Fibroblast of mammary gland (primary cell): ENCODE data around the gene FAM89B.
A peak's percentile ranks its signal among the peaks of the same experiment; 100 is the strongest.

Source experiments
- DNase-seq: peaks from one replicate; pipeline ENCODE4 v3.0.0-alpha.2; 2010; ENCODE audit warnings: low read depth
- H3K4me3 ChIP-seq: 2 replicates; pipeline ENCODE4 v1.5.1; 2011; ENCODE audit warnings: low read depth, mild to moderate bottlenecking, low read length, moderate library complexity; ENCODE audit not compliant: control insufficient read depth
- TF ChIP-seq, protein P1 (sequence below): conservative IDR thresholded peaks from 2 replicates; pipeline ENCODE4 v1.5.1; 2011; ENCODE audit warnings: low read depth, low read length, inconsistent platforms; ENCODE audit not compliant: control insufficient read depth, insufficient read depth

Gene FAM89B

DNA sequence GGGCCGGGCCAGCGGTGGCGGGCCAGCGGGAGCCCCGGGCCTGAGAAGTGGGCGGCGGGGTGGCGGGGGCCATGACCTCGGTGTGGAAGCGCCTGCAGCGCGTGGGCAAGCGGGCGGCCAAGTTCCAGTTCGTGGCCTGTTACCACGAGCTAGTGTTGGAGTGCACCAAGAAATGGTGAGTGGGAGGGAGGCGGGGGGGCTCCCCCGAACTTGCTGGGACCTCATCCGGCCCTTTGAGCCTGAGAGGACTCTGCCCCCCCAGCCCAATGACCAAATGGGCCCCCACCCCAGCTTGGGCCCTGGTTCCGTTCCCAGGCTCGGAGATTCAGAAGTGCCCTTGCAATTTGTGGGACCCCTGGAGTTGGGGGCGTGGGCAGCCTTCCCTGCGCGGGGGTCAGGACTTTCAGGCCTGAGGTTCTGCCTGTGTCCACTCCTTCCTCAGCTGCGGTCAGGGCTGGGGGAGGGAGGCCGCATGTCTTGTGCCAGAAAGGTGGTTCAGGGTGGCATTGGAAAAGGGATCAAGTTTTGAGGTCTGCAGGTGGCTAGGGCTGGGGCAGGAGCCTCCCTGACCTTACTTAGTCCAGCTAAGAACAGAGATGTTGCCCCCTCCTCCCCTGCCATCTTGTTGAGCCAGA, 4.0 kb downstream of the FAM89B start:
- DNase-seq, result no peak
- peak overlapping the region; percentile 61 for H3K4me3 ChIP-seq
- TF ChIP-seq, protein P1, sequence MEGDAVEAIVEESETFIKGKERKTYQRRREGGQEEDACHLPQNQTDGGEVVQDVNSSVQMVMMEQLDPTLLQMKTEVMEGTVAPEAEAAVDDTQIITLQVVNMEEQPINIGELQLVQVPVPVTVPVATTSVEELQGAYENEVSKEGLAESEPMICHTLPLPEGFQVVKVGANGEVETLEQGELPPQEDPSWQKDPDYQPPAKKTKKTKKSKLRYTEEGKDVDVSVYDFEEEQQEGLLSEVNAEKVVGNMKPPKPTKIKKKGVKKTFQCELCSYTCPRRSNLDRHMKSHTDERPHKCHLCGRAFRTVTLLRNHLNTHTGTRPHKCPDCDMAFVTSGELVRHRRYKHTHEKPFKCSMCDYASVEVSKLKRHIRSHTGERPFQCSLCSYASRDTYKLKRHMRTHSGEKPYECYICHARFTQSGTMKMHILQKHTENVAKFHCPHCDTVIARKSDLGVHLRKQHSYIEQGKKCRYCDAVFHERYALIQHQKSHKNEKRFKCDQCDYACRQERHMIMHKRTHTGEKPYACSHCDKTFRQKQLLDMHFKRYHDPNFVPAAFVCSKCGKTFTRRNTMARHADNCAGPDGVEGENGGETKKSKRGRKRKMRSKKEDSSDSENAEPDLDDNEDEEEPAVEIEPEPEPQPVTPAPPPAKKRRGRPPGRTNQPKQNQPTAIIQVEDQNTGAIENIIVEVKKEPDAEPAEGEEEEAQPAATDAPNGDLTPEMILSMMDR, result no peak

DNA sequence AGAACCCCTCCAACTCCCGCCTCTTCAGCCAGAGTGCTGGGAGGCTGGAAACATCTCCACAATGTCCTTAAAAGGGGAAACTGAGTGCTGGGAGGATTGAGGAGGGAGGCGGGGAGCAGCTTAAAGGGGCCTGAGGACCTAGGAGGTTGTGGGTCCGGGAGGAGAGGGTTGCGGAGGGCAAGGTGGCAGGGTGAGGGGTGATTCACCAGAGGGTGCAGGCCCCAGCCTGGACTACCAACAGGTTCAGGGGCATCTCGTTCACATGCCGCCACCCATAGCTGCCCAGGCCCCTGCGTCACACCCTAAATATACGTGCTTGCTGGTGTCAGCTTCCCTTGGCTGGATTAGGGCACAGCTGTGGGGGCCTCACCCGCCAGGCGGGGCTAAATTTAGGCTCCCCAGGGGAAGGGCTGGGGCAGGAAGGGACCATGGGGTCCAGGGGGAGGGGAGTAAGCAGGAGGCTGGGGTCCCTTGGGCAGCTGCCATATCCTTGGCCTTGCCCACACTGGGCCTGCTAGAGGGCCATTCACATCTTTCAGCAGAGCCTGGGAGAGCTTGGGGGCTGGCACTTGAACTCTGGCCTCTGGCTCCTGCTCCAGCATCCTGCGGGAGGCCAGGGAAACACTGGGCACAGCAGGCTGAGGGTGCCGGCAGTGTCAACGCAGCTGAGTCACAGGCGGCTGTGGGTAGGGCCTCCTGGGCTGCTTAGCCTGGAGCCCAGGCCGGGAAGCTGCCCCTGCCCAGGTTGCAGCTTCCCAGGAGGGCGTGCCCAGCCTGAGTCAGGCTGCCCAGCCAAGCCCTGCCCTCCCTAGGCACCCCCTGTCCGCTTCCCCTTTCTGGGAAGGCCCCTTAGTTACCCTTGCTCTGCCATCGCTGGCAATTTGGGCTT, 4.8 kb downstream of the FAM89B start:
- H3K4me3 ChIP-seq, result peak overlapping the region; percentile 61
- TF ChIP-seq, protein P1, result no peak
- peak; percentile 66 for DNase-seq

DNA sequence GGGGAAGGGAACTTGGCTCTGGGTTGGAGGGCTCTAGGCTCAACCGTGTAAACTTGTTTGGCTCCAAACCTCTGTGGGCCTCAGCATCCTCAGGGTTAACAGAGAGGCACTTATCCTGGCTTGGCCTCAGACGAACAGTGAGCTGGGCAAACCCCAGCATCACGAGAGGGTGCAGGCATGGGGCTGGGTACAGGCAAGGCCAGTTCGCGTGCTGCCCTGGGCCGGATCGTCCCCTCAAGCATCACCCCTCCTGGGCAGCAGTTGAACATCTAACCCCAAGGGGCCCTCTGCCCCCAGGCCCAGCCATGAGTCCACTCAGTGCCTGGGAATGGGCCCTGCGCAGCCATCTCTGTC, 5.4 kb downstream of the FAM89B start:
- TF ChIP-seq, protein P1, result no peak
- no peak overlapping the region for H3K4me3 ChIP-seq
- no peak for DNase-seq

DNA sequence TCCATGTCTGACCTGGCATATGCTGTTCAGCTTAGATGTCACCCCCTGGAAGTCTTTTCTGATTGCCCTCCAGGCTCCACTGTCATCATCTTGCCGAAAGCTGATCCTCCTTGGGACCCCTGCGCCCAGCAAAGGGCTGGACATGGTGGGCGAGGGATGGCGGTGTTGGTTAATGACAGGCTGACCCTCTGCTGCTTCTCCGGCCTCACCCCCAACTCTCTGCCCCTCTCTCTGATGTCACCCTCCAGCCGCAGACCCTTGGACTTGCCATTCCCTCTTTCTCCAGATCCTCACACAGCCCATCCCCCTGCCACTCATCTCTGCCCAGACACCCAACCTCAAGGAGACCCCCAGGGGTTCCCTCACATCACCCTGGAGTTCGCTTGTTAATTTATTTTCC, 5.8 kb downstream of the FAM89B start:
- TF ChIP-seq, protein P1, result no peak
- H3K4me3 ChIP-seq, result no peak overlapping the region
- no peak for DNase-seq

DNA sequence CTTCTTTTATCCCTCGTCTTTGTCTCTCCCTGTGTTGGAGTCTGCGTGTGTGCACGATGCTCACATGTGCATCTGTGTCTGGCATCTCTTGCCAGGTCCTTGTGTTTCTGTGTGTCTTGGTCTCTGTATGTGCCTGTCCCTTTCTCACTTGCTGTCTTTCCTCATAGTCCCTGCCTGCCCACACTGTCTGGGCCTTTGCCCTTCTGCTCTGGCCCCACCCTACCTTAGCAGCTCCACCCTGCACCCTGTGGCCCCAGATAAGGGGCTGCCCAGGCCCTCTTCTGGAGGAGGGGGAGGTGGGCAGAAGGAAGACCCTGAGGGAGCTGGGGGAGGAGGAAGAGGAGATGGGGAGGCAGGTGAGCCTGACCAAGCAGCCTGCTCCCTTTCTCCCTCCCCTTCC, 6.3 kb downstream of the FAM89B start:
- H3K4me3 ChIP-seq, result no peak overlapping the region
- no peak for DNase-seq
- TF ChIP-seq, protein P1, result no peak

DNA sequence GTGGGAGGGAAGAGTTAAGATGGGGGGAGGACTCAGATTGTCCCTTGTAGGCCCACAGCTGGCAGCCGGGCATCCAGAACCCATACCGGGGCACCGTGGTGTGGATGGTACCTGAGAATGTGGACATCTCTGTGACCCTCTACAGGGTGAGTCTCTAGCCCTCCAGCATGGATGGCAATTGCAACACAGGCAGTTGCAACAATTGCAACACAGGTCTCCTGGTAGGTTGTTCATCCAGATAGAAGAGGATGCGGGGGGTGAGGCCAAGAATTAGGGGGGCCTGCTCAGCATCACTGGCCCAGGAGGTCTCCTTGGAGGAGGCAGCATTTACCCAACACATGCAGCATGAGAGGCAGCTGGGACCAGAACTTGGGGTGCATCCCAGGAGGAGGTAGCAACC, 7.0 kb downstream of the FAM89B start:
- H3K4me3 ChIP-seq, result no peak overlapping the region

More for the DNA sequence above, 7.0 kb downstream of the FAM89B start:
- TF ChIP-seq, protein P1, result no peak
- DNase-seq, result no peak
